Fibroblast of lung (primary cell): ENCODE measurements around the gene GOLGA3. TPM values are rescaled to one million over a fixed set of nuclear protein-coding genes. Genes with fewer than 3 reads are reported as not detected.

Source experiments
- DNase-seq, 2 donors: peaks; one replicate each; pipeline versions ENCODE4 v3.0.0 to v3.0.0-alpha.2; 2010; ENCODE audit warnings: low read depth in 2 of 2
- H2AFZ ChIP-seq: 2 replicates; pipeline ENCODE4 v1.5.1; 2012; ENCODE audit warnings: low read length, control low read depth, inconsistent platforms
- H3K27ac ChIP-seq: 2 replicates; pipeline ENCODE4 v1.5.1; 2011; ENCODE audit warnings: low read length, control low read depth; ENCODE audit not compliant: insufficient read depth
- H3K27me3 ChIP-seq: 2 replicates; pipeline ENCODE4 v1.5.1; 2011; ENCODE audit warnings: mild to moderate bottlenecking, low read length; ENCODE audit not compliant: control insufficient read depth, insufficient read depth
- H3K36me3 ChIP-seq: 2 replicates; pipeline ENCODE4 v1.5.1; 2011; ENCODE audit warnings: low read length; ENCODE audit not compliant: control insufficient read depth, insufficient read depth
- H3K4me1 ChIP-seq: 2 replicates; pipeline ENCODE4 v1.5.1; 2011; ENCODE audit warnings: low read length; ENCODE audit not compliant: control insufficient read depth, insufficient read depth; ENCODE audit errors: extremely low read depth
- H3K4me2 ChIP-seq: 2 replicates; pipeline ENCODE4 v1.5.1; 2011; ENCODE audit warnings: low read length, control low read depth; ENCODE audit not compliant: insufficient read depth; ENCODE audit errors: extremely low read depth
- H3K4me3 ChIP-seq, 4 experiments: fragments of 200-600 bp in 1 of 4; sonication (generic) in 1 of 4; replicated peaks in 1 of 4; 2 replicates each; pipeline ENCODE4 v1.5.1; 2011 to 2016; ENCODE audit warnings: low read length in 4 of 4, low read depth in 3 of 4, mild to moderate bottlenecking in 3 of 4, control low read depth in 2 of 4, inconsistent platforms in 1 of 4, mixed read lengths in 1 of 4; ENCODE audit not compliant: insufficient read depth in 1 of 4; ENCODE audit errors: control extremely low read depth in 1 of 4
- H3K79me2 ChIP-seq: 2 replicates; pipeline ENCODE4 v1.5.1; 2012; ENCODE audit warnings: mild to moderate bottlenecking, low read length, inconsistent platforms; ENCODE audit not compliant: control insufficient read depth, insufficient read depth
- H3K9ac ChIP-seq: 2 replicates; pipeline ENCODE4 v1.5.1; 2011; ENCODE audit warnings: mild to moderate bottlenecking, low read length, control low read depth; ENCODE audit not compliant: insufficient read depth
- H3K9me3 ChIP-seq: 2 replicates; pipeline ENCODE4 v1.5.1; 2012; ENCODE audit warnings: low read depth, low read length; ENCODE audit not compliant: control insufficient read depth, insufficient read depth
- H4K20me1 ChIP-seq: 2 replicates; pipeline ENCODE4 v1.5.1; 2011; ENCODE audit warnings: low read length; ENCODE audit not compliant: control insufficient read depth, insufficient read depth; ENCODE audit errors: extremely low read depth
- CTCF ChIP-seq, 2 donors: IDR thresholded peaks in 1 of 2; conservative IDR thresholded peaks in 1 of 2; 1 replicate in 1 of 2; 2 replicates in 1 of 2; pipeline ENCODE4 v1.5.1; 2011 to 2012; ENCODE audit warnings: low read length in 2 of 2, control low read depth in 1 of 2, inconsistent platforms in 1 of 2, low read depth in 1 of 2, mild to moderate bottlenecking in 1 of 2
- EZH2 ChIP-seq: IDR thresholded peaks from 2 replicates; pipeline ENCODE4 v1.5.1; 2012; ENCODE audit warnings: low read length, control low read depth, mild to moderate bottlenecking; ENCODE audit errors: missing control alignments
- polyA plus RNA-seq, 2 donors: library from polyadenylated mRNA; depleted of rRNA in 1 of 2; stranded (reverse) in 1 of 2; unstranded in 1 of 2; fragments of >200 nt; gene quantifications; 2 replicates each; pipeline ENCODE4 v1.2.1, GENCODE V29; 2011 to 2012; ENCODE audit warnings: missing spikeins in 1 of 2
- total RNA-seq: library from RNA; depleted of rRNA; stranded (reverse); fragments of >200 nt; gene quantifications from 2 replicates; pipeline ENCODE4 v1.2.1, GENCODE V29; 2014

The GOLGA3 gene
- total and polyA plus RNA-seq, 2 donors (not counting 1 experiment from before 2014, with no cell fraction given) = 28.3 to 133 TPM

- no peak for DNase-seq
- H4K20me1 ChIP-seq = no peaks in the 10 kb centered on the region
- no peaks in the 10 kb centered on the region for H3K27me3 ChIP-seq
- H3K79me2 ChIP-seq = peaks cover 3% of the 10 kb centered on the region
- no peak overlapping the region for H2AFZ ChIP-seq
- H3K4me3 ChIP-seq = no peak overlapping the region
- H3K9ac ChIP-seq = no peak overlapping the region
- H3K4me2 ChIP-seq = no peak overlapping the region
- peaks cover 17% of the 10 kb centered on the region for H3K4me1 ChIP-seq
- H3K27ac ChIP-seq = no peak overlapping the region
- TF ChIP-seq EZH2 (no peak), CTCF (conservative IDR thresholded peaks at IDR 0.05 in 1 of 2, IDR thresholded peaks at IDR 0.05 in 1 of 2; ENCODE audit: low read depth in 1 of 2, low read length in 2 of 2) (no peak)
- H3K9me3 ChIP-seq = no peaks in the 10 kb centered on the region
- peaks cover 53% of the 10 kb centered on the region for H3K36me3 ChIP-seq
Observed at GRCh38 chr12:132772606-132773005, 56.1 kb downstream of the GOLGA3 start.

- Histone ChIP-seq H3K27ac (no peak overlapping the region), H3K9me3 (no peaks in the 10 kb centered on the region), H3K36me3 (peaks cover 45% of the 10 kb centered on the region), H3K4me1 (peaks cover 10% of the 10 kb centered on the region), H3K9ac (no peak overlapping the region), H3K79me2 (peaks cover 3% of the 10 kb centered on the region), H3K27me3 (no peaks in the 10 kb centered on the region), H3K4me3 (no peak overlapping the region), H4K20me1 (no peaks in the 10 kb centered on the region), H2AFZ (no peak overlapping the region), H3K4me2 (no peak overlapping the region)
- DNase-seq = peak; percentile 18 to 33
- TF ChIP-seq EZH2 = no peak
- no peak for TF ChIP-seq CTCF (conservative IDR thresholded peaks at IDR 0.05 in 1 of 2, IDR thresholded peaks at IDR 0.05 in 1 of 2; ENCODE audit: low read depth in 1 of 2, low read length in 2 of 2)
Observed at GRCh38 chr12:132771126-132771838, 57.4 kb downstream of the GOLGA3 start.

GRCh38 chr12:132766380-132767085, 62.1 kb downstream of the GOLGA3 start:
- H3K9me3 ChIP-seq = no peaks in the 10 kb centered on the region
- no peak for TF ChIP-seq CTCF (conservative IDR thresholded peaks at IDR 0.05 in 1 of 2, IDR thresholded peaks at IDR 0.05 in 1 of 2; ENCODE audit: low read depth in 1 of 2, low read length in 2 of 2)
- TF ChIP-seq EZH2 = no peak
- no peak overlapping the region for H3K4me3 ChIP-seq
- H2AFZ ChIP-seq = peak overlapping the region; percentile 39
- no peaks in the 10 kb centered on the region for H3K27me3 ChIP-seq
- peaks cover 12% of the 10 kb centered on the region for H3K4me1 ChIP-seq
- H3K9ac ChIP-seq = peak overlapping the region; percentile 23
- H3K79me2 ChIP-seq = peaks cover 1% of the 10 kb centered on the region
- H4K20me1 ChIP-seq = no peaks in the 10 kb centered on the region
- H3K4me2 ChIP-seq = peak overlapping the region; percentile 75
- peak overlapping the region; percentile 80 for H3K27ac ChIP-seq
- DNase-seq = peak; percentile 38 to 43
- H3K36me3 ChIP-seq = peaks cover 16% of the 10 kb centered on the region
